ENCODE results near the gene PLEKHG5.

PLEKHG5 gene

GRCh38 chr1:6475381-6476133, 15.9 kb downstream of the PLEKHG5 start:
- peak; percentile 54 for DNase-seq (ENCODE audit: low read depth)

- DNase-seq (ENCODE audit: low read depth): no peak
These were observed 16.6 kb downstream of the PLEKHG5 start for GRCh38 chr1:6474815-6475282.

GRCh38 chr1:6473974-6474814, 17.3 kb downstream of the PLEKHG5 start:
- DNase-seq (ENCODE audit: low read depth): no peak

- no peak for DNase-seq (ENCODE audit: low read depth)
These were observed 18.3 kb downstream of the PLEKHG5 start for GRCh38 chr1:6473156-6473555.

- DNase-seq (ENCODE audit: low read depth): no peak
These were observed 19.1 kb downstream of the PLEKHG5 start for GRCh38 chr1:6472391-6472790.

GRCh38 chr1:6471970-6472368, 19.5 kb downstream of the PLEKHG5 start:
- no peak for DNase-seq (ENCODE audit: low read depth)

GRCh38 chr1:6471086-6471969, 20.1 kb downstream of the PLEKHG5 start:
- DNase-seq (ENCODE audit: low read depth): no peak

- DNase-seq (ENCODE audit: low read depth): no peak
These were observed 21.1 kb downstream of the PLEKHG5 start for GRCh38 chr1:6470132-6471085.

- no peak for DNase-seq (ENCODE audit: low read depth)
These were observed 22.6 kb downstream of the PLEKHG5 start for GRCh38 chr1:6468729-6469461.

- no peak for DNase-seq (ENCODE audit: low read depth)
These were observed 23.5 kb downstream of the PLEKHG5 start for GRCh38 chr1:6467744-6468688.

- no peak for DNase-seq (ENCODE audit: low read depth)
These were observed 24.2 kb downstream of the PLEKHG5 start for GRCh38 chr1:6467224-6467623.

- DNase-seq (ENCODE audit: low read depth): no peak
These were observed 24.7 kb downstream of the PLEKHG5 start for GRCh38 chr1:6466751-6467150.

GRCh38 chr1:6466023-6466422, 25.4 kb downstream of the PLEKHG5 start, which contains the start of gene TNFRSF25:
TSS of gene TNFRSF25 (minus strand) at chr1:6466173. CDS start at chr1:6466107, 66 bp downstream.
- DNase-seq (ENCODE audit: low read depth): peak; percentile 58

- DNase-seq (ENCODE audit: low read depth): peak; percentile 46
These were observed 25.9 kb downstream of the PLEKHG5 start for GRCh38 chr1:6465461-6466005.

GRCh38 chr1:6464915-6465314, 26.6 kb downstream of the PLEKHG5 start:
- DNase-seq (ENCODE audit: low read depth): no peak

GRCh38 chr1:6464514-6464836, 27.0 kb downstream of the PLEKHG5 start:
- no peak for DNase-seq (ENCODE audit: low read depth)

- no peak for DNase-seq (ENCODE audit: low read depth)
These were observed 28.4 kb downstream of the PLEKHG5 start for GRCh38 chr1:6463120-6463412.

GRCh38 chr1:6462412-6463119, 28.9 kb downstream of the PLEKHG5 start:
- DNase-seq (ENCODE audit: low read depth): no peak
